ENCODE measurements around the gene ARF5. TPM values are rescaled to one million over a fixed set of nuclear protein-coding genes. Genes with fewer than 3 reads are reported as not detected.

ARF5 gene
- total RNA-seq, 1 experiment from 2014 or later: 83.5 TPM

DNA sequence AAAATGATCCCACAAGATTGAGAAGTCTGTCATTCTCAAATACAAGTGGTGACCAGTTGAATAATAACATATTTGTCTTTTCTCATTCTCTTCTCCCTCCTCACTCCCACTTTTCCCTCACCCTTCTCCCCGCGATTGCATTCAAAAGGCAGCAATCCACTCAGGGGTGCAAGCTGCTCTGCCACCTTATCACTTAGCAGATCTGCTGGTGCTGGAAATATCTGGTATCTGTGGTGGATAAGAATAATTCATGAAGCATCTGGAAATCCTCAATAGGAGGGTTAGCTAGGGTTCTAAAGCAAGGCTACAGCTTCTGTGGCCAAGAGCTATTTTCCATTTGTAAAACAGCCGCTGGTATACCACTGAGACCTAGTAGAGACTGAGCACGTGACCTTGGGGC, 46.7 kb upstream of the ARF5 start:
- ChIA-PET POLR2A (ENCODE audit: low non-redundant PET) (no interaction called here), CTCF (no interaction called here)
- Histone ChIP-seq H3K4me1 (ENCODE audit: insufficient read depth, low read length, poor library complexity, severe bottlenecking) (no peaks in the 10 kb centered on the region), H3K36me3 (ENCODE audit: insufficient read depth, low read length, poor library complexity, severe bottlenecking) (no peaks in the 10 kb centered on the region), H3K9me3 (ENCODE audit: low read depth, low read length, poor library complexity, severe bottlenecking) (no peaks in the 10 kb centered on the region), H3K27me3 (replicated peaks; ENCODE audit: insufficient read depth, low read depth, low read length, poor library complexity) (no peaks in the 10 kb centered on the region), H3K4me3 (ENCODE audit: low read depth, low read length, poor library complexity, severe bottlenecking) (no peak overlapping the region), H3K27ac (ENCODE audit: low read depth, low read length, poor library complexity, severe bottlenecking) (no peak overlapping the region)
- TF ChIP-seq EZH2 (IDR thresholded peaks at IDR 0.05; ENCODE audit: borderline replicate concordance, low read depth, low read length, poor library complexity, severe bottlenecking) (no peak), CTCF (conservative IDR thresholded peaks at IDR 0.05; ENCODE audit: low read depth, low read length) (no peak)
- no TSS peak for BruUV-seq (replicated peaks)
- no peak for DNase-seq (ENCODE audit: low spot score)
- intact Hi-C loops (cut with micrococcal nuclease; ENCODE audit: unreplicated experiment): no loop called here

- Histone ChIP-seq H3K36me3 (ENCODE audit: insufficient read depth, low read length, poor library complexity, severe bottlenecking) (no peaks in the 10 kb centered on the region), H3K4me3 (ENCODE audit: low read depth, low read length, poor library complexity, severe bottlenecking) (no peak overlapping the region), H3K27me3 (replicated peaks; ENCODE audit: insufficient read depth, low read depth, low read length, poor library complexity) (no peaks in the 10 kb centered on the region), H3K9me3 (ENCODE audit: low read depth, low read length, poor library complexity, severe bottlenecking) (no peaks in the 10 kb centered on the region), H3K4me1 (ENCODE audit: insufficient read depth, low read length, poor library complexity, severe bottlenecking) (no peaks in the 10 kb centered on the region), H3K27ac (ENCODE audit: low read depth, low read length, poor library complexity, severe bottlenecking) (no peak overlapping the region)
- ChIA-PET CTCF (no interaction called here), POLR2A (ENCODE audit: low non-redundant PET) (no interaction called here)
- no TSS peak for BruUV-seq (replicated peaks)
- no peak for TF ChIP-seq CTCF (conservative IDR thresholded peaks at IDR 0.05; ENCODE audit: low read depth, low read length)
- TF ChIP-seq EZH2 (IDR thresholded peaks at IDR 0.05; ENCODE audit: borderline replicate concordance, low read depth, low read length, poor library complexity, severe bottlenecking): no peak
- no peak for DNase-seq (ENCODE audit: low spot score)
- intact Hi-C loops (cut with micrococcal nuclease; ENCODE audit: unreplicated experiment): no loop called here
Measured at GRCh38 chr7:127546313-127546712, 41.9 kb upstream of the ARF5 start.

DNA sequence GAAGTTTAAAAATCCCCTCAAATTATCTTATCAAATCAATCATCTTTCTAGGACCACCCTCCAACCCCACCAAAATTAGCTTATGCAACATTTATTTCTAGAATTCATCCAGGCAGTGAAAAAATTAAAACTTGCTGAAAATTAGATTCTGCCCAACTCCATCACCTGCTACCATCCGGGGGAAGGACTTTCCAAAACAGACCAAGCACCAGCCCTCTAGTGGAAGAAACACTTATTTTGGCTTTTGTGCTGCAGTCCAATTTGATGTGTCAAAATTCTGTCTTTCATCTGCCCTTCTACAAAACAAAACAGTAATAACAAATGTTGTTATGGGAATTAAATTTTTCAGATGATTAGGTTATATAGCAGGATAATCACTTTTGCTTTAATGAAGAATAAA, 38.0 kb upstream of the ARF5 start:
- TF ChIP-seq EZH2 (IDR thresholded peaks at IDR 0.05; ENCODE audit: borderline replicate concordance, low read depth, low read length, poor library complexity, severe bottlenecking) (no peak), CTCF (conservative IDR thresholded peaks at IDR 0.05; ENCODE audit: low read depth, low read length) (peak; percentile 37; the same call in 1 of the 2 replicates)
- Histone ChIP-seq H3K27me3 (replicated peaks; ENCODE audit: insufficient read depth, low read depth, low read length, poor library complexity) (no peaks in the 10 kb centered on the region), H3K4me3 (ENCODE audit: low read depth, low read length, poor library complexity, severe bottlenecking) (no peak overlapping the region), H3K4me1 (ENCODE audit: insufficient read depth, low read length, poor library complexity, severe bottlenecking) (no peaks in the 10 kb centered on the region), H3K27ac (ENCODE audit: low read depth, low read length, poor library complexity, severe bottlenecking) (no peak overlapping the region), H3K9me3 (ENCODE audit: low read depth, low read length, poor library complexity, severe bottlenecking) (no peaks in the 10 kb centered on the region), H3K36me3 (ENCODE audit: insufficient read depth, low read length, poor library complexity, severe bottlenecking) (no peaks in the 10 kb centered on the region)
- POLR2A ChIA-PET (ENCODE audit: low non-redundant PET): no interaction called here
- CTCF ChIA-PET: no interaction called here
- no peak for DNase-seq (ENCODE audit: low spot score)
- no TSS peak for BruUV-seq (replicated peaks)
- intact Hi-C loops (cut with micrococcal nuclease; ENCODE audit: unreplicated experiment): no loop called here

Data from A673 (cell line).